H1 (cell line): ENCODE data around the gene GCNA.

Experiments used
- CTCF ChIP-seq, 3 experiments: IDR thresholded peaks; 1 replicate in 2 of 3; 2 replicates in 1 of 3; pipeline versions ENCODE4 v1.5.1 to v1.6.1; 2011; ENCODE audit warnings: low read length in 3 of 3, mild to moderate bottlenecking in 3 of 3, inconsistent platforms in 2 of 3, low read depth in 1 of 3, moderate library complexity in 1 of 3; ENCODE audit not compliant: insufficient read depth in 1 of 3; ENCODE audit errors: control extremely low read depth in 1 of 3
- EZH2 ChIP-seq: fragments of 200-600 bp; sonication (generic); IDR thresholded peaks from 2 replicates; pipeline ENCODE4 v1.7.1; 2012; ENCODE audit warnings: low read depth, mild to moderate bottlenecking, moderate library complexity, low read length, inconsistent platforms; ENCODE audit not compliant: severe bottlenecking
- POLR2AphosphoS5 ChIP-seq: IDR thresholded peaks from 2 replicates; pipeline ENCODE4 v1.6.1; 2011; ENCODE audit warnings: low read depth, low read length
- RAD21 ChIP-seq, 2 experiments: IDR thresholded peaks in 1 of 2; conservative IDR thresholded peaks in 1 of 2; 2 replicates each; pipeline ENCODE4 v1.6.1; 2011; ENCODE audit warnings: low read depth in 2 of 2, low read length in 2 of 2, improper control_type of control experiment in 1 of 2, inconsistent platforms in 1 of 2, mild to moderate bottlenecking in 1 of 2, moderate library complexity in 1 of 2
- SP2 ChIP-seq: IDR thresholded peaks from 2 replicates; pipeline ENCODE4 v1.6.1; 2012; ENCODE audit warnings: mild to moderate bottlenecking, low read length, inconsistent platforms

DNA sequence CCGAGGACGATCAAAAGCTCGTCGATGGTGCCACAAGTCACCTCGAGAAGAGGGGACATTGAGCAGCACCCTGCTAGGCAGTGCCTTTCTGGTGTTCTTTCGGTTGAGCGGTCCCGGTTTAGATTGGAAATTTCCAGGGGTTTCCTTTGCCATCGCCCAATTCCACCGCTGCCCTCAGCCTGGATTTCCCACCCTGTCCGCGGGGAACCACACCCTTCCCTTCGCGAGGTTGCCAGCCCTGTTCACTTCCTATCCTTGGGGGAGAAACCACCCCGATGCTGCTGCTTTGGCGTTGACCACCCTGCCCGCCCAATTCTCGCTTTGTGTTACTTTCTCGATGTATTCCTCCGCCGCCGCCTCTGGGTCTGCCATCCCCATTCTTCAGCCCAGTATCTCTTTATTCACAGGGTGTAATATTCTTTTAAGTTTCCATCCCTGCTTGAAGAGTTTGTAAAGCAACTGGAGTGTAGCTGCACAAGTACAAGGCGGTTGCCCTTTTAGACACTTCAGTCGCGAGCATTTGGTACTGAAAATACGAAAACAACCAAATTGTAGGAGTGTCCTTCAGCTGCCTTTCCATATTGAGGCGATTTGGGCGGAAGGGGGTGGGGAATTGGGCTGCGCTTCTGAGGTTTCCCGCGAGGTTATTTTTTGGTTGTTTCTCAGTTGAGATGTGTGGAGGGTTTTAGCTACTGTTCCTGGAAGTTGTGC, 44.2 kb upstream of the GCNA start:
- TF ChIP-seq POLR2AphosphoS5 = peak; percentile 40
- TF ChIP-seq EZH2 = no peak
- no peak for TF ChIP-seq SP2
- TF ChIP-seq CTCF (IDR thresholded peaks at IDR 0.05; ENCODE audit: control extremely low read depth in 1 of 3, insufficient read depth in 1 of 3, low read depth in 1 of 3, low read length in 3 of 3) = no peak
- no peak for TF ChIP-seq RAD21 (IDR thresholded peaks at IDR 0.05 in 1 of 2, conservative IDR thresholded peaks at IDR 0.05 in 1 of 2; ENCODE audit: low read depth in 2 of 2, low read length in 2 of 2)
